MM.1S (cell line): ENCODE data around the gene GPR158.

Experiments used
- CTCF ChIP-seq: fragments of 300-600 bp; sonication (generic); IDR thresholded peaks from 2 replicates; pipeline ENCODE4 v1.5.1; 2016; ENCODE audit warnings: antibody characterized with exemption, low read length, mixed read lengths
- EZH2 ChIP-seq: fragments of 300-600 bp; sonication (generic); optimal IDR thresholded peaks from 2 replicates; pipeline ENCODE3; 2017; ENCODE audit warnings: low read depth, mild to moderate bottlenecking, antibody characterized with exemption, low read length, mixed read lengths
- EZH2phosphoT487 ChIP-seq: fragments of 300-600 bp; sonication (generic); IDR thresholded peaks from 2 replicates; pipeline ENCODE4 v1.6.1; 2018; ENCODE audit warnings: antibody characterized with exemption, low read length

- TF ChIP-seq EZH2, result no peak
- TF ChIP-seq CTCF, result no peak
- TF ChIP-seq EZH2phosphoT487, result no peak
Observed at GRCh38 chr10:25629333-25629732, 454.5 kb downstream of the GPR158 start.
